GM23338 (cell line): ENCODE results near the gene NRXN2. TPM values are rescaled to one million over a fixed set of nuclear protein-coding genes. Genes with fewer than 3 reads are reported as not detected.

Source experiments
- ATAC-seq: fragments of 200-7000 bp; cut with Tn5 transposase; 3 replicates; pipeline ENCODE4 v1.9.1; 2020
- DNase-seq: peaks from one replicate; pipeline ENCODE4 v3.0.0-alpha.2; 2015; ENCODE audit warnings: low spot score
- H2AFZ ChIP-seq: fragments of 200-600 bp; sonication (generic); 2 replicates; pipeline ENCODE4 v1.8.0; 2016; ENCODE audit warnings: antibody characterized with exemption, mild to moderate bottlenecking, moderate library complexity
- H3F3A ChIP-seq: fragments of 200-600 bp; sonication (generic); replicated peaks from 2 replicates; pipeline ENCODE4 v1.8.0; 2017; ENCODE audit warnings: antibody characterized with exemption, mixed run types, low read depth
- H3K27ac ChIP-seq: fragments of 200-600 bp; sonication (generic); 2 replicates; pipeline ENCODE4 v1.6.1; 2016; ENCODE audit warnings: low read depth
- H3K27me3 ChIP-seq: fragments of 200-600 bp; sonication (generic); 2 replicates; pipeline ENCODE4 v1.8.0; 2016; ENCODE audit warnings: mild to moderate bottlenecking, mixed run types, moderate library complexity; ENCODE audit not compliant: insufficient read depth
- H3K36me3 ChIP-seq: fragments of 200-600 bp; sonication (generic); 2 replicates; pipeline ENCODE4 v1.8.0; 2016; ENCODE audit warnings: mild to moderate bottlenecking; ENCODE audit not compliant: insufficient read depth
- H3K4me1 ChIP-seq: fragments of 200-600 bp; sonication (generic); 2 replicates; pipeline ENCODE4 v1.8.0; 2016; ENCODE audit warnings: mild to moderate bottlenecking, moderate library complexity; ENCODE audit not compliant: insufficient read depth
- H3K4me2 ChIP-seq: fragments of 200-600 bp; sonication (generic); 2 replicates; pipeline ENCODE4 v1.7.1; 2017; ENCODE audit warnings: mixed run types
- H3K4me3 ChIP-seq: fragments of 200-600 bp; sonication (generic); 2 replicates; pipeline ENCODE4 v1.6.1; 2016; ENCODE audit warnings: mixed run types
- H3K79me2 ChIP-seq: fragments of 200-600 bp; sonication (generic); replicated peaks from 2 replicates; pipeline ENCODE4 v1.8.0; 2017; ENCODE audit warnings: mild to moderate bottlenecking; ENCODE audit not compliant: insufficient read depth
- H3K9me2 ChIP-seq: fragments of 200-600 bp; sonication (generic); 2 replicates; pipeline ENCODE4 v1.8.0; 2017; ENCODE audit not compliant: insufficient read depth
- H4K20me1 ChIP-seq: fragments of 200-600 bp; sonication (generic); replicated peaks from 2 replicates; pipeline ENCODE4 v1.8.0; 2017; ENCODE audit warnings: mild to moderate bottlenecking; ENCODE audit not compliant: insufficient read depth
- H3K27ac Mint-ChIP-seq: 2 replicates; pipeline ENCODE4 v1.8.0; 2020; ENCODE audit warnings: inconsistent platforms, mild to moderate bottlenecking, moderate library complexity, mixed read lengths
- H3K27me3 Mint-ChIP-seq: 3 replicates; pipeline ENCODE4 v1.8.0; 2022; ENCODE audit warnings: low read depth, mild to moderate bottlenecking, moderate library complexity, mixed read lengths, inconsistent platforms; ENCODE audit not compliant: insufficient read depth, poor library complexity
- H3K36me3 Mint-ChIP-seq: 3 replicates; pipeline ENCODE4 v1.8.0; 2021; ENCODE audit warnings: low read depth, mild to moderate bottlenecking, inconsistent platforms, moderate library complexity, mixed read lengths
- H3K4me1 Mint-ChIP-seq: 3 replicates; pipeline ENCODE4 v1.8.0; 2020; ENCODE audit warnings: mild to moderate bottlenecking, inconsistent platforms, mixed read lengths
- H3K4me3 Mint-ChIP-seq: 3 replicates; pipeline ENCODE4 v1.8.0; 2021; ENCODE audit warnings: moderate library complexity, mild to moderate bottlenecking, inconsistent platforms, mixed read lengths
- H3K9me3 Mint-ChIP-seq: 3 replicates; pipeline ENCODE4 v1.8.0; 2020; ENCODE audit warnings: moderate library complexity, mild to moderate bottlenecking, inconsistent platforms, mixed read lengths
- CREB1 ChIP-seq: fragments of 250-450 bp; sonication (Bioruptor Pico); IDR thresholded peaks from 2 replicates; pipeline ENCODE4 v1.5.0; 2020; ENCODE audit warnings: low read depth, mild to moderate bottlenecking, moderate library complexity
- CTCF ChIP-seq, 2 experiments: fragments of 200-600 bp in 1 of 2; sonication (generic) in 1 of 2; conservative IDR thresholded peaks; 2 replicates each; pipeline versions ENCODE4 v1.5.1 to v1.6.1; 2016 to 2017; ENCODE audit warnings: antibody characterized with exemption in 2 of 2, low read depth in 2 of 2, mild to moderate bottlenecking in 2 of 2, moderate library complexity in 1 of 2
- ETS1 ChIP-seq: IDR thresholded peaks from 2 replicates; pipeline ENCODE4 v1.6.1; 2016; ENCODE audit warnings: antibody characterized with exemption
- EZH2 ChIP-seq: fragments of 200-600 bp; sonication (generic); IDR thresholded peaks from one replicate; pipeline ENCODE4 v1.8.0; 2017; ENCODE audit warnings: antibody characterized with exemption, mild to moderate bottlenecking, low read depth; ENCODE audit not compliant: unreplicated experiment
- NANOG ChIP-seq: IDR thresholded peaks from 2 replicates; pipeline ENCODE4 v1.6.1; 2016; ENCODE audit warnings: antibody characterized with exemption, borderline replicate concordance
- STAT1 ChIP-seq: IDR thresholded peaks from one replicate; pipeline ENCODE4 v1.6.1; 2016; ENCODE audit warnings: antibody characterized with exemption; ENCODE audit not compliant: unreplicated experiment
- ZNF331 ChIP-seq: fragments of 250-450 bp; sonication (Bioruptor Pico); IDR thresholded peaks from 2 replicates; pipeline ENCODE4 v1.5.0; 2020; ENCODE audit warnings: low read depth, mild to moderate bottlenecking, moderate library complexity
- ZNF462 ChIP-seq: fragments of 250-450 bp; sonication (Bioruptor Pico); IDR thresholded peaks from 2 replicates; pipeline ENCODE4 v1.5.0; 2020; ENCODE audit warnings: mild to moderate bottlenecking, moderate library complexity
- polyA plus RNA-seq: library from polyadenylated mRNA; unstranded; fragments of >200 nt; fragmentation: Nextera tagmentation; extraction: Ambion mirVana; gene quantifications from 2 replicates; pipeline ENCODE4 v1.2.1, GENCODE V29; 2016
- total RNA-seq: library from RNA; depleted of rRNA; stranded (reverse); fragments of >200 nt; shearing (Covaris generic); gene quantifications from 2 replicates; pipeline ENCODE4 v1.2.3, GENCODE V29; 2014

NRXN2 gene
- total and polyA plus RNA-seq, 2 experiments from 2014 or later, result 3.4 to 17.0 TPM

GRCh38 chr11:64745189-64745520 is 22.2 kb upstream of the NRXN2 start:
- DNase-seq, result peak; percentile 70
- Mint-ChIP-seq H3K36me3 (peaks cover 9% of the 10 kb centered on the region; the same call in 2 of the 3 replicates), H3K27ac (no peak overlapping the region), H3K4me1 (peaks cover 25% of the 10 kb centered on the region), H3K4me3 (peak overlapping the region; percentile 86), H3K9me3 (no peaks in the 10 kb centered on the region; the same call in 2 of the 3 replicates), H3K27me3 (peaks cover 32% of the 10 kb centered on the region)
- peak overlapping the region; percentile 98 for H3K4me2 ChIP-seq
- peak overlapping the region; percentile 92 for H2AFZ ChIP-seq
- H3F3A ChIP-seq, result peaks cover 18% of the 10 kb centered on the region
- H3K9me2 ChIP-seq, result no peaks in the 10 kb centered on the region
- H3K4me1 ChIP-seq, result peaks cover 20% of the 10 kb centered on the region
- no peak overlapping the region for H3K27ac ChIP-seq
- H3K4me3 ChIP-seq, result peak overlapping the region; percentile 81
- H3K27me3 ChIP-seq, result peaks cover 34% of the 10 kb centered on the region
- TF ChIP-seq ETS1 (no peak), EZH2 (no peak), CTCF (conservative IDR thresholded peaks at IDR 0.05; ENCODE audit: low read depth in 2 of 2) (no peak), CREB1 (CRISPR knock-in tag) (no peak), STAT1 (no peak), NANOG (no peak), ZNF331 (no peak), ZNF462 (CRISPR knock-in tag) (no peak)
- ATAC-seq, result peak; percentile 2
- H3K36me3 ChIP-seq, result no peaks in the 10 kb centered on the region
- no peaks in the 10 kb centered on the region for H4K20me1 ChIP-seq
- H3K79me2 ChIP-seq, result no peaks in the 10 kb centered on the region
